Jurkat, Clone E6-1 (cell line): ENCODE data around the gene APP.
A peak's percentile ranks its signal among the peaks of the same experiment; 100 is the strongest.

Source experiments
- DNase-seq: peaks from one replicate; pipeline ENCODE4 v3.0.0-alpha.2; 2011; ENCODE audit warnings: low read depth, low spot score
- H3K4me3 ChIP-seq: 2 replicates; pipeline ENCODE4 v1.5.1; 2011; ENCODE audit warnings: mild to moderate bottlenecking, low read length, control low read depth, moderate library complexity

The APP gene

DNA sequence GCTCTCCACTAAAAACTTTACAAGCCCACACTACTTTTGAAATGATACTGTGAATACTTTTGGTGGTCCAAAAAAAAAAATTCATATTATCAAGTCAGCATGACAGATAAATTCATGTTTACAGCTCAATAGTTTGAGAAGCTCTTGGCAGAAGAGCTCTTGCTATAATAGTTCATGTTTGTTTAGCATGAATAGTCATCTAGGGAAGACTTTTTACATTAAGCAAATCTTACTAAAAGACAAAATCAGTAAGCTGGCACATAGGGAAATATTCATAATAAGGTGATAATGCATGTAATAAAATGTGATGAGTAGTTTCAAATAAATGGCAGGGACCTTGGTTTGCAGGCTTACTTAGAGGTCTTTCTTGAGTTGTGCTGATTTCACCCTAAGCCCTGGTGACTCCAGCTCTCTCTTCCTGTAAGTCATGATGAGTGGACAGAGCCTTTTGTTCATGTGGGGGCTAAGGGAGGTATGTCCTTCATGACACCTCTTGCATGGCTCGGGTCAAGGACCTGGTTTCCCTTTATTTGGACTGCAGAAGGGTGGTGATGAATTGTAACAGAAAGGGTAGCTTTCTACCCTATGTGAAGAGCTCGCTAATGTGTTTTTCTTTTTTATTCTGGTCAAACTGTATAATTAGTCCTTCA is 269.1 kb downstream of the APP start:
- H3K4me3 ChIP-seq = no peak overlapping the region
- DNase-seq = no peak

DNA sequence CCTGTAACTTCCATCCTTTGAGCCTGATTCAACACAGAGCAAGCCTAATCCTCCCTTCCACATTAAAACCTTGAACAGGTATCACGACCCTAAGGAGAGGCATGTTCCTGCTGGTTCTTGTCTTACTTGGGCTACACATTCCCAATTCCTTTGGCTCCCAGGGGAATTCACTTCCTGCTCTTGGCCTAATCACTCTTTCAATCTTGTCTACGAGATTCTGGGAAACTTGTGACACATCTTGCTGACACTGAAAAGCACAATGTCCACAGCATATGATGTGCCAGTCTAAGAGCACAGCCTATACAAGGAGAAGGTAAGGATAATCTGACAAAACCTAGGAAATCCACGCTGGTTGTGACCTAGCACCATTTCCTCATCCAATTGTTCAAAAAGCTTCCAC is 271.9 kb downstream of the APP start:
- no peak overlapping the region for H3K4me3 ChIP-seq
- DNase-seq = no peak

DNA sequence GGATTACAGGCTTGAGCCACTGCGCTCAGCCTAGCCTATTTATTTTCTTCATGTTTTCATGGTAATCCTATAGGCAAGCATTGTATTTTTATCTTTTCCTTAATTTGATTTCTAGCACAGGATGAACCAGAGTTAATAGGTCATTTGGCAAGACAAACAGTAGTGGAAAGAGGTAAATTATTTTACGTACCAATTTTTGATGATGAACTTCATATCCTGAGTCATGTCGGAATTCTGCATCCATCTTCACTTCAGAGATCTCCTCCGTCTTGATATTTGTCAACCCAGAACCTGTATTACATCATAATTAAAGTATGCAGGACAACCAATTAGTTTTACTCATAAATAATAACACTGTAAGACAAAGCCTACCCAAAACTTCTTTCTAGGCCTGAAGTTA is 273.2 kb downstream of the APP start:
- no peak overlapping the region for H3K4me3 ChIP-seq
- DNase-seq = no peak

DNA sequence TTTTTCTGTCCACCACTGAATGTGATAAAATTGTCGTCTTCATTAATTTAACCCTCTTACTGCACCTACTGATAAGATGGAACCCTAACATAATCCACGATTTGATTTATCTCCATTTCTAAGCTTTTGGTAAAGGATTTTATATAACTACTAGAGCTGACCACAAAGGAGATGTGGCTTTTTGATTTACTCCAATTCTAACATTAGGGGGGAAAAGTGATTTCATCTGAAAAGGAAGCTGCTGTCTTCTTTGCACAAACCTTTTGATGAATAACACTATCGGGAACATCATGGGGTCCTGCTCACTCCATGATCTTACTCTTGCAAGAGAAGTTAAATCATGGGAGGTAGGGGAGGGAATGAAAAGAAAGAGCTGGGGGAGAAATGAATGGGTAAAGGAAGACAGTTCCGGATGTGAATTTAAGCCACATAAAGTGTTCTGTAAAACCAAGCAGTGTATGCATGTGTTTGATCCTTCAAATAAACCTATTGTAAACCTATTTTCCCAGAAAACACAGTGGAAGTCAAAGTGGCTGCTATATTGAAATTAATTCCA is 274.0 kb downstream of the APP start:
- no peak for DNase-seq
- H3K4me3 ChIP-seq = no peak overlapping the region

DNA sequence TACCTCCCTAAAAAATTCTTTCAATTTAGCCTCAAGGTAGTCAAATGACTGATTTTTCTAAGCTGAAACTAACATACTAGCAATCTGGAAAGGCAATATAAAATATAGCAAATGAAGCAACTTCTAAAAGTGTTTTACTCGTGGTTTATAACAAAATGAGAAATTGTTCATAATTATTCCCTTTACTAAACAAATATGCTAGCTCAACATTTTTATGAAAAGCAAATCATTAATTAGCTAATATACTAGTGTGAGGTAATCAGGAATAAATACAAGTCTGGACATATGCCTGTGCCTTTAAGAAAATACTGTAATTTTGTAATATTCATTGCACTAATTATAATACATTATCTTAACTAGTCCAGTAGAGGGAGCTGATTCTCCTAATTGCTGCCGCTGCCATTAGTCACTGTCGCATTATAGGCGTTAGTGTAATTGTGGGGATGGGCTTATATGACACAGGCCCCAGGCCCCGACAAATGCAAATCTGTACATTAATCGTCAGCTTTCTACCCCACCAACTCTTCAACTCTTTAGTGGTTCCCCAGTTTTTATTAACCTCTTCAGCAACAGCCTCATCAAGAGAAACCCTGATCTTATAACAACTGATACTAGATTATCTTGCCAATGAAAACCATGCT is 274.9 kb downstream of the APP start:
- no peak for DNase-seq
- no peak overlapping the region for H3K4me3 ChIP-seq

DNA sequence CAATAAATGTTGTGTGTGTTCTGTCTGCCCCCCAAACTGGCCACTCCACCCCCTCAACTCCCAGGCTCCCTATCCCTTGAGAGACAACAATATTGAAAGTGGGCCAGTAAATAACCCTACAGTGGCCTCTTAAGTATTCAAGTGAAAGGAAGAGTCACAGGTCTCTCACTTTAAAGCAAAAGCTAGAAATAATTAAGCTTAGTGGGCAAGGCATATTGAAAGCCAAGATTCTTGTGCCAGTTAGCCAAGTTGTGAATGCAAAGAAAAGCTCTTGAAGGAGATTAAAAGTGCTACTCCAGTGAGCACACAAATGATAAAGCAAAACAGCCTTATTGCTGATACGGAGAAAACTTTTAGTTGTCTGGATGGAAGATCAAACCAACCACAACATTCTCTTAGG is 277.4 kb downstream of the APP start:
- no peak for DNase-seq
- H3K4me3 ChIP-seq = no peak overlapping the region

DNA sequence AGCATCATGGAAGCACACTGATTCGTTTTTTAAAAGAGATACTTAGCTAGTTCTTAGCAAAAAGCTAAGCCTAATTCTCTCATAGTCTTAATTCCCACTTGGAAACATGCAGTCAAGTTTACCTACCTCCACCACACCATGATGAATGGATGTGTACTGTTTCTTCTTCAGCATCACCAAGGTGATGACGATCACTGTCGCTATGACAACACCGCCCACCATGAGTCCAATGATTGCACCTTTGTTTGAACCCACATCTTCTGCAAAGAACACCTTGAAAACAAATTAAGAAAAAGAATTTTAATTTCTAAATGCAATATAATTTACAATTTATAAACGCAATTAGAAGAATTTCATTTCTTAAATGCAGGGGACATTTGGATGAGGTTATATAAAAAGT is 279.0 kb downstream of the APP start:
- no peak overlapping the region for H3K4me3 ChIP-seq
- no peak for DNase-seq

DNA sequence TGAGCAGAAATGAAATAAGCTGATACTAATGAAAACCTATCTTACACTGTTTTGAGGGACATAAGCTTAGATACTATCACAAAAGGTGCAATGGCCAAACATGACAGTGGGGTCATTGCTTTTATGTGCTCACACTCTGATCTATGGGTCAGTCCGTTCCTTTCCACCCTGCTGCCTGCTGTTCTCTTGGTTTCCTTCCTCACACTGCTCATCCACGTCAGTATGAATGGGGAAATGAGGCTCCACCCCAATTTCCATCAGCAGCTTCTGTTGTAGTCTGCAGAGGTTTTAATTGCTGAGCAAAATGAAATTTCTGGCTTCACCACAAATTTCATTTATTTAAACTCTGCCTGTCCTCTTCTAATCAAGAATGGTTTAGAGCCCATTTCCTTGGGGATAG is 280.6 kb downstream of the APP start:
- no peak for DNase-seq
- no peak overlapping the region for H3K4me3 ChIP-seq

DNA sequence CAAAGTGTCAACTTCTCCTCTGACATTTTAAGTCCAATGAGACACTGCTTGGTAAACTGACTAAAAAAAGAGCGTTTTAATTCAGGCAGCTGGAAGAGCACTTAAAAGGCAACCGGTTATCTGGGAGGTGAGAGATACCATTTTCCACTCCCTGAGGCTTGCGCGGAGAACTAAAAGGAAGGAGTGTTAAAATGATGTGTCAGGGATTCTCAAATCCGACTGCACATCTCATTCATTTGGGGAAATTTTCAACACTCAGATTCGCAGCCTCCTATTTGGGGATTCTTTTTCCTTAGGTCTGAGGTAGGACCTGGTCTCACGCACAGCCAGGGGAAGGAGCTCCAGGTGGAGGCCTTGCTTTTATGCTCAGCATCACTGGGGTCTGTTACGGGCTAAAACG is 281.9 kb downstream of the APP start:
- no peak for DNase-seq
- no peak overlapping the region for H3K4me3 ChIP-seq

DNA sequence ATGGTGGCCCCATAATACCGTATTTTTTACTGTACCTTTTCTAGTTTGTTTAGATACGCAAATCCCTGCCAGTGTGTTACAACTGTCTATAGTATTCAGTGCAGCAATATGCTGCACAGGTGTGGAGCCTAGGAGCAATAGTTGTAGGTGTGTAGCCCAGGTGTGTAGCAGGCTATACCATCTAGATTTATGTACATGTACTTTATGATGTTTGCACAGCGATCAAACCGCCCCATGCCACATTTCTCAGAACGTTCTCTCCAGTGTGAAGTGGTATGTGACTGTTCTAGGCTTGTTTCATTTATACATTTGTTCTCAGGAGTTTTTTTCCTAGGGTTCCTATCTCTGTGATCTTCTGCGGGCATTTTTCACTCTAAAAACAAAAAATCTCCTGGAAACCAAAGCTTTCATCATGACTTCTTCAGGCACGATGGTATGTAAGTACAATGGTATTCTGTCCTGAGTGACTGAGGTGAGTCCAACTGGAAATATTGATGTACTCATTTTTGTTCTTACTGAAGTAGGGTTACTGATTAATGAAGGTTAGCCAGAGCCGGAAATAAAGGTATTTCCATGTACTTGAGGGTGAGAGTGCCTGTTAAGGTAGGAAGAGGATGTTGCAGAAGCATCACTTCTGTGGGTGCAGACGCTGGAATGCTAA is 282.8 kb downstream of the APP start:
- H3K4me3 ChIP-seq = no peak overlapping the region
- DNase-seq = no peak

DNA sequence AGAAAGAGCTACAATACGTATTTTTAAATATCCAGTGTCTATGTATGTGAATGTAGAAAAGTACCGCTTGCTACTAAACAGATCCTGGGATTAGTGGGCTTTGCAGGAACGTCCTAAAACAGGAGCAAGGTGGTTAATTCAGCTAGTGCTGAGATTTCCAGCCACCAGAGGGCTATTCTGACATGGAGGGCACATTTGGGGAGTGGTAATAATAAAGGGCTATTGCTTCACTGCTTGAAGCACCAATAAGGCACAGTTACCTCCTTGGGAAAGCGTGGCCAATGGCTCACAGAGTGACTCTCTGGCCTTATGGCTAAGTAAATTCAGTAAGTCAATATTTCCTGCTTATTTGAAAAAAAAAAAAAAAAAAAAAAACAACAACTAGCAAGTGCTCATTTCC is 283.4 kb downstream of the APP start:
- H3K4me3 ChIP-seq = no peak overlapping the region
- no peak for DNase-seq

DNA sequence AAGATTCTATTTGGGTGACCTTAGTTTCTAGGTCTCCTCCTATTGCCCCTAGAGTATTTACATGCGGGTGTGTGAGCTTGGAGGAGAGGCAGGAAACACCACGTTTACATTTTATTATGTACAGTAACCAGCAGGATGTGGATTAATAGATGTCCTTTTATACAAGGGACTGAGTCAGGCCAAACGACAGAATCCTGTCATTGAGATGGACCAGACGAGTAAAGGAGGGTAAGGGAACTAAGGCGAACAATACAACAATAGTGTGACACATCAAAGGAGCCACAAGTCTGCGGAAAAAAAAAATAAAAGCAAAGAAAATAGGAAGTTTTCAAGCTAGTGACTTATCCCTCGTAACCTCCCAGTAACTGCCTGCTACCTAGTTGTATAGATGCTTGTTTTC is 284.7 kb downstream of the APP start:
- H3K4me3 ChIP-seq = no peak overlapping the region
- no peak for DNase-seq

DNA sequence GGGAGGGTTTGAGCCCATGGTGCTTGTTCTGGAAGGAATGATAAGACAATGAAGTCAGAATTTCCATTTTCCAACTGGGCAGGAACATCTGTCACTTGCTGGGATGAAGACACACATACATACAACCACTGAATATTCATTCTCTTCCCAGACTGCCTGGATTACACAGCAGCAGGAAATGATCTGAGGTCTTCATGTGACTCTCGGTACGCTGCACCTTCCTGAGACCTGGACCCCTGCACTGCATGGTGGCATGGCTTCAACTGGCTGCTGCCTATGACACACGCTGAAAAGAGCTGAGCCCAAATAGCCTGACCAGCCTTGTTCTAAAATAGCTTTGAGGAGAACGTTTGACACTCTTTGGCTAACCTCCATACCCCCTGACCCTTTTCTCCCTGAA is 285.2 kb downstream of the APP start:
- no peak for DNase-seq
- H3K4me3 ChIP-seq = no peak overlapping the region

DNA sequence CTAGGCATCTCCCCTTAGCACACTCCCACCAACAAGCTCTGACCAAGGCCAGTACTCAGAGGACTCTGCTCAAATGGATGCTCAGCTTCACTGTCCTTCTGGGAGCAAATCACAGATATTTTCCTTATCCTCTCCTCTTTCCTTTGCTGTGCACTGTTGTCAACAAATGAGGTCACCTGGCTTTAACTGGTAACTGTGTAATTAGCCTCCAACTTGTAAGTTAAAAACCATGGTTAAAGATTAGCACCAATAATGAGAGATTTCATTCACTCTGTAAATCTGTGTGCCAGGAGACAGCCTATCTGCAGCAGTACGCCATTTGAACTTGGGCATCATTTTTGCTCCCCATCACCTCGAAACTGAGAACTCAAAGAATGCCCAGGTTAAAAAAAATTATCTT is 286.3 kb downstream of the APP start:
- H3K4me3 ChIP-seq = no peak overlapping the region
- DNase-seq = no peak

DNA sequence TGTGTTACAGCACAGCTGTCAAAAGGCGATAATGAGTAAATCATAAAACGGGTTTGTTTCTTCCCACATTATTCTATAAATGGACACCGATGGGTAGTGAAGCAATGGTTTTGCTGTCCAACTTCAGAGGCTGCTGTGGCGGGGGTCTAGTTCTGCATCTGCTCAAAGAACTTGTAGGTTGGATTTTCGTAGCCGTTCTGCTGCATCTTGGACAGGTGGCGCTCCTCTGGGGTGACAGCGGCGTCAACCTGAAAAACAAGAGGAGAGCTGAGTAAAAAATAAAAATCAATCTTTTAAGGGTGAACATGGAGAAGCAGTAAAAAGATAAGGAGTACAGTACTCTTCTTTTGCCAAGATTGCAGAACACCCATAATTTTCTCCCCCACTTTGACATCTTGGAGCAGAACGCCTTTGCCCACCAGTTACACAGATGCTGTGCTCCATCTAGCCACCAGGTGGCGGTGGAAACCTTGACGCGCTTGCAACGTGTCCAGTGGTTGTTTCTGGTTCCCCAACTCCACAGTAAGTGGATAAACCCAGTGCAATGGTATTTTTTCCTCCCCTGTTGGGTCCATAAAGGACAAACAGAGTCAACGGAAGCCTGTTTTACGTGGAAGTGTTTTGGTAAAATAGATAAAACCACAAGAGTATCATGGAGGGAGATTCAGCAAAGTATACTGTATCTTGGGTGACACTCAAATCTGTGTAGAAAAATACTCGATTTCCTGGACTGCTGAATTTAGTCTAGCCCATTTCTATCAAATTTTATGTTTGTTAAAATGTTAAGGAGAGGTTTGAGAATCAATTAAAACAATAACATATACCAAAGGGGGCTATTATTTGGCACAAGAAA is 288.8 kb downstream of the APP start:
- DNase-seq = peak; percentile 42
- H3K4me3 ChIP-seq = no peak overlapping the region

DNA sequence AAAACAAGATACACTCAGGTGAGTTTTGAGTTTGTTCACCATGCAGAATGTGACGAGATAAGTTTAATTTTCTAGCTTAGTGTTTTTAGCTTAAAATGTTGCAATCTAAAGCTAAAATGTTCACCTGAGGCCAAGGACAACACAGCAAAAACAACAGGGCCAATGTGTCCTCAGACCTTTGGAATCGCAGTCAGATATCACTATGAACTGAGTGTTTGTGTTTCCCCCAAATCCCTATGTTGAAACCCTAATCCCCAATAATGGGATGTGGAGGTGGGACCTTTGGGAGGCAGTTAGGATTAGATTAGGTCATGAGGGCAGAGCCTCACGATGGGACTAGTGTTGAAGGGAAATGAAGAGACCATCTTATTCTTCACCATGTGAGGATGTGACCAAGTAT is 291.4 kb downstream of the APP start:
- H3K4me3 ChIP-seq = no peak overlapping the region
- DNase-seq = no peak

DNA sequence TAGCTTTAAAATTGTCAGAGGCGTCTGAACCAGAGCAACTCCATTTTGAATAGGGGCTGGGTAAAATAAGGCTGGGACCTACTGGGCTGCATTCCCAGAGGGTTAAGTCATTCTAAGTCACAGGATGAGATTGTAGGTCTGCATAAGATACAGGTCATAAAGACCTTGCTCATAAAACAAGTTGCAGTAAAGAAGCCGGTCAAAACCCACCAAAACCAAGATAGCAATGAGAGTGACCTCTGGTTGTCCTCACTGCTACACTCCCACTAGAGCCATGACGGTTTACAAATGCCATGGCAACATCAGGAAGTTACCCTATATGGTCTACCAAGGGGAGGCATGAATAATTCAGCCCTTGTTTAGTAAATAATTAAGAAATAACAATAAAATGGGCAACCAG is 292.2 kb downstream of the APP start:
- no peak for DNase-seq
- H3K4me3 ChIP-seq = no peak overlapping the region

DNA sequence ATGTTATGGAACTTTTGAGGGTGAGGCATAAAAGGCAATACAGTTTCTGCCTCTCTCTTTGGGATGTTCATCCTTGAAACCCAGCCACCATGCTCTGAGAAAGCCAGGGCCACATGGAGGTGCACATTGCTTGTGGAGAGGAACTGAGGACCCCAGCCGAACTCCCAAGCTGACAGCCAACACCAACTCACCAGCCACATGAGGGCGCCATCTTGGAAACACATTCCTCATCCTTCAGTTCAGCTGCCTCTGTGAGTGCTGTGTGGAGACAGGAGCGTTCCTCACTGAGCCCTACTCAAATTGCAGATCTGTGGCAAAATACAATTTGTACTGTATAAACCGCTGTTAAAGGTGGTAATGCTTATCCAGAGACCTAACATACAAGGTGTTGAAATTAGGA is 298.3 kb downstream of the APP start:
- DNase-seq = no peak
- no peak overlapping the region for H3K4me3 ChIP-seq

DNA sequence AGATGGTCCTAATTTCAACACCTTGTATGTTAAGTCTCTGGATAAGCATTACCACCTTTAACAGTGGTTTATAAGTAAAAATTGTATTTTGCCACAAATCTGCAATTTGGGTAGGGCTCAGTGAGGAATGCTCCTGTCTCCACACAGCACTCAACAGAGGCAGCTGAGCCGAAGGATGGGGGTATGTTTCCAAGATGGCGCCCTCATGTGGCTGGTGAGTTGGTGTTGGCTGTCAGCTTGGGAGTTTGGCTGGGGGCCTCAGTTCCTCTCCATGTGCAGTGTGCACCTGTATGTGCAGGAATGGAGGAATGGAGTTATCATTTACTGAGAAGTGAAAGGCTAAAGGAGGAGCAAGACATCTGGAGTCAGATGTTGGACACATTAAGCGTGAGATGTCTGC is 299.0 kb downstream of the APP start:
- DNase-seq = no peak
- no peak overlapping the region for H3K4me3 ChIP-seq

DNA sequence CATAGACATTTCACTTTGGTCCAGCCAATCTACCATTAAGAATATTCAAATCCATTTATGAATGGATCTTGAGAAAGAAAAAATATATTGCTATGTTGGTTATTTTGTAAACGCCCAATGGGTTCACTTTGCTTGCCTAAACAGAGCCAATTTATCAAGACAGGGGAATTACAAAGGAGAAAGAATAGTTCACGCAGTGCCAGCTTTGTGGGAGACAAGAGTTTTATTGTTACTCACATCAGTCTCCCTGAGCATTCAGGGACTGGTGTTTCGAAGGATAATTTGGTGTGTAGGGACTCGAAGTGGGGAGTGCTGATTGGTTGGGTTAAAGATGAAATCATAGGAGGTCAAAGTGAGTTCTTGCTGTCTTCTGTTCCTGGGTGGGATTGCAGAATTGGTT is 300.5 kb downstream of the APP start:
- H3K4me3 ChIP-seq = no peak overlapping the region
- DNase-seq = no peak
